ENCODE data around the gene CEP78.

DNA sequence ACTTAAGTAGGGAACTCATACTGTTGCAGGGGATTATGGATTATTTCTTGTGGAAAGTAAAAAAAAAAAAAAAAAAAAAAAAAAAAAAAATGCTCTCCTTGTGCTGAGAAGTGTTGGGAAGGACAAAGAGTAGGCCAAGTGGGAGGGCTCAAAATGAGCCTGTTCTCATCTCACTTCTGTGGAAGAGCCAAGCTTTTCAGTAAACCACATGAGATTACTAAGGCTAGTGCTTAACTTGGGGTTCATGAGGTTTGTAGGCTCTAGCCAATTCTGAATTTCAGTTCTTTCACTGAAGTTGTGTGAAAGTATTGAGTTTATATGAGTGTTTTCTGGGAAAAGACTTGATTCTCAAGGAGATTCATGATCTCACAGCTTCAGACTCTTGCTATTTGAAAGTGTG, 23.0 kb upstream of the CEP78 start:
- TF ChIP-seq, protein P1, sequence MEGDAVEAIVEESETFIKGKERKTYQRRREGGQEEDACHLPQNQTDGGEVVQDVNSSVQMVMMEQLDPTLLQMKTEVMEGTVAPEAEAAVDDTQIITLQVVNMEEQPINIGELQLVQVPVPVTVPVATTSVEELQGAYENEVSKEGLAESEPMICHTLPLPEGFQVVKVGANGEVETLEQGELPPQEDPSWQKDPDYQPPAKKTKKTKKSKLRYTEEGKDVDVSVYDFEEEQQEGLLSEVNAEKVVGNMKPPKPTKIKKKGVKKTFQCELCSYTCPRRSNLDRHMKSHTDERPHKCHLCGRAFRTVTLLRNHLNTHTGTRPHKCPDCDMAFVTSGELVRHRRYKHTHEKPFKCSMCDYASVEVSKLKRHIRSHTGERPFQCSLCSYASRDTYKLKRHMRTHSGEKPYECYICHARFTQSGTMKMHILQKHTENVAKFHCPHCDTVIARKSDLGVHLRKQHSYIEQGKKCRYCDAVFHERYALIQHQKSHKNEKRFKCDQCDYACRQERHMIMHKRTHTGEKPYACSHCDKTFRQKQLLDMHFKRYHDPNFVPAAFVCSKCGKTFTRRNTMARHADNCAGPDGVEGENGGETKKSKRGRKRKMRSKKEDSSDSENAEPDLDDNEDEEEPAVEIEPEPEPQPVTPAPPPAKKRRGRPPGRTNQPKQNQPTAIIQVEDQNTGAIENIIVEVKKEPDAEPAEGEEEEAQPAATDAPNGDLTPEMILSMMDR (IDR thresholded peaks at IDR 0.05) = no peak
- no peak for TF ChIP-seq POLR2A (IDR thresholded peaks at IDR 0.05)
